Measurements from ENCODE around the gene NR4A2.

The NR4A2 gene

GRCh38 chr2:156332534-156333273, at the start of gene NR4A2:
TSS of gene NR4A2 (minus strand) at chr2:156332721. CDS start at chr2:156330186, 2,535 bp downstream.
- Mint-ChIP-seq H3K27ac (peak within 1 kb of the TSS; percentile 100), H3K36me3 (ENCODE audit: low read depth) (peaks cover 49% of the 10 kb centered on the region), H3K4me1 (ENCODE audit: low read depth) (peaks cover 62% of the 10 kb centered on the region), H3K4me3 (peak within 1 kb of the TSS; percentile 92), H3K9me3 (no peaks in the 10 kb centered on the region), H3K27me3 (peaks cover 19% of the 10 kb centered on the region)

GRCh38 chr2:156380117-156380645, 47.7 kb upstream of the NR4A2 start:
- no peaks in the 10 kb centered on the region for H3K36me3 Mint-ChIP-seq (ENCODE audit: low read depth)
- H3K27me3 Mint-ChIP-seq, result no peaks in the 10 kb centered on the region
- peak overlapping the region; percentile 22 for H3K27ac Mint-ChIP-seq
- H3K9me3 Mint-ChIP-seq, result no peaks in the 10 kb centered on the region
- peak overlapping the region; percentile 11 for H3K4me3 Mint-ChIP-seq
- peaks cover 44% of the 10 kb centered on the region for H3K4me1 Mint-ChIP-seq (ENCODE audit: low read depth)

GRCh38 chr2:156379714-156380113, 47.2 kb upstream of the NR4A2 start:
- Mint-ChIP-seq H3K36me3 (ENCODE audit: low read depth) (no peaks in the 10 kb centered on the region), H3K27ac (peak overlapping the region; percentile 22), H3K9me3 (peaks cover 3% of the 10 kb centered on the region), H3K27me3 (no peaks in the 10 kb centered on the region), H3K4me1 (ENCODE audit: low read depth) (peaks cover 39% of the 10 kb centered on the region), H3K4me3 (no peak overlapping the region)

- no peak overlapping the region for H3K27ac Mint-ChIP-seq
- H3K36me3 Mint-ChIP-seq (ENCODE audit: low read depth), result no peaks in the 10 kb centered on the region
- H3K4me1 Mint-ChIP-seq (ENCODE audit: low read depth), result peaks cover 35% of the 10 kb centered on the region
- no peak overlapping the region for H3K4me3 Mint-ChIP-seq
- no peaks in the 10 kb centered on the region for H3K27me3 Mint-ChIP-seq
- peaks cover 6% of the 10 kb centered on the region for H3K9me3 Mint-ChIP-seq
Measured at GRCh38 chr2:156379071-156379470, 46.5 kb upstream of the NR4A2 start.

- Mint-ChIP-seq H3K36me3 (ENCODE audit: low read depth) (peaks cover 8% of the 10 kb centered on the region), H3K27ac (no peak overlapping the region)
Measured at GRCh38 chr2:156366753-156367152, 34.2 kb upstream of the NR4A2 start.

GRCh38 chr2:156363141-156363540, 30.6 kb upstream of the NR4A2 start:
- Mint-ChIP-seq H3K36me3 (ENCODE audit: low read depth) (peaks cover 8% of the 10 kb centered on the region), H3K27me3 (no peaks in the 10 kb centered on the region), H3K27ac (no peak overlapping the region), H3K9me3 (no peaks in the 10 kb centered on the region), H3K4me3 (no peak overlapping the region), H3K4me1 (ENCODE audit: low read depth) (no peaks in the 10 kb centered on the region)

More at GRCh38 chr2:156366753-156367152, 34.2 kb upstream of the NR4A2 start:
- no peaks in the 10 kb centered on the region for H3K27me3 Mint-ChIP-seq
- H3K4me3 Mint-ChIP-seq, result no peak overlapping the region
- H3K4me1 Mint-ChIP-seq (ENCODE audit: low read depth), result no peaks in the 10 kb centered on the region
- no peaks in the 10 kb centered on the region for H3K9me3 Mint-ChIP-seq

GRCh38 chr2:156356014-156356754, 23.7 kb upstream of the NR4A2 start:
- no peak overlapping the region for H3K27ac Mint-ChIP-seq
- peaks cover 7% of the 10 kb centered on the region for H3K4me1 Mint-ChIP-seq (ENCODE audit: low read depth)
- H3K36me3 Mint-ChIP-seq (ENCODE audit: low read depth), result no peaks in the 10 kb centered on the region
- H3K9me3 Mint-ChIP-seq, result no peaks in the 10 kb centered on the region
- H3K4me3 Mint-ChIP-seq, result no peak overlapping the region
- H3K27me3 Mint-ChIP-seq, result no peaks in the 10 kb centered on the region

GRCh38 chr2:156352911-156353310, 20.4 kb upstream of the NR4A2 start:
- H3K4me3 Mint-ChIP-seq, result no peak overlapping the region
- H3K27ac Mint-ChIP-seq, result no peak overlapping the region
- H3K4me1 Mint-ChIP-seq (ENCODE audit: low read depth), result peaks cover 7% of the 10 kb centered on the region
- H3K27me3 Mint-ChIP-seq, result no peaks in the 10 kb centered on the region
- H3K36me3 Mint-ChIP-seq (ENCODE audit: low read depth), result no peaks in the 10 kb centered on the region
- H3K9me3 Mint-ChIP-seq, result no peaks in the 10 kb centered on the region

GRCh38 chr2:156350374-156351142, 18.0 kb upstream of the NR4A2 start:
- Mint-ChIP-seq H3K27me3 (no peaks in the 10 kb centered on the region), H3K4me3 (no peak overlapping the region), H3K27ac (no peak overlapping the region), H3K9me3 (no peaks in the 10 kb centered on the region), H3K4me1 (ENCODE audit: low read depth) (peaks cover 7% of the 10 kb centered on the region), H3K36me3 (ENCODE audit: low read depth) (no peaks in the 10 kb centered on the region)

- Mint-ChIP-seq H3K27me3 (no peaks in the 10 kb centered on the region), H3K36me3 (ENCODE audit: low read depth) (no peaks in the 10 kb centered on the region), H3K9me3 (no peaks in the 10 kb centered on the region), H3K27ac (no peak overlapping the region), H3K4me1 (ENCODE audit: low read depth) (peaks cover 14% of the 10 kb centered on the region), H3K4me3 (no peak overlapping the region)
Measured at GRCh38 chr2:156349605-156350004, 17.1 kb upstream of the NR4A2 start.

- H3K27ac Mint-ChIP-seq, result no peak overlapping the region
- no peaks in the 10 kb centered on the region for H3K36me3 Mint-ChIP-seq (ENCODE audit: low read depth)
- peaks cover 18% of the 10 kb centered on the region for H3K4me1 Mint-ChIP-seq (ENCODE audit: low read depth)
- H3K4me3 Mint-ChIP-seq, result no peak overlapping the region
- H3K9me3 Mint-ChIP-seq, result no peaks in the 10 kb centered on the region
- H3K27me3 Mint-ChIP-seq, result no peaks in the 10 kb centered on the region
Measured at GRCh38 chr2:156349161-156349560, 16.6 kb upstream of the NR4A2 start.

- Mint-ChIP-seq H3K27ac (no peak overlapping the region), H3K4me1 (ENCODE audit: low read depth) (peaks cover 30% of the 10 kb centered on the region), H3K4me3 (no peak overlapping the region), H3K9me3 (no peaks in the 10 kb centered on the region), H3K27me3 (no peaks in the 10 kb centered on the region), H3K36me3 (ENCODE audit: low read depth) (no peaks in the 10 kb centered on the region)
Measured at GRCh38 chr2:156347431-156347830, 14.9 kb upstream of the NR4A2 start.

GRCh38 chr2:156346731-156347130, 14.2 kb upstream of the NR4A2 start:
- H3K27ac Mint-ChIP-seq, result no peak overlapping the region
- H3K9me3 Mint-ChIP-seq, result no peaks in the 10 kb centered on the region
- no peaks in the 10 kb centered on the region for H3K27me3 Mint-ChIP-seq
- H3K4me3 Mint-ChIP-seq, result no peak overlapping the region
- H3K4me1 Mint-ChIP-seq (ENCODE audit: low read depth), result peaks cover 30% of the 10 kb centered on the region
- no peaks in the 10 kb centered on the region for H3K36me3 Mint-ChIP-seq (ENCODE audit: low read depth)

GRCh38 chr2:156345582-156345981, 13.1 kb upstream of the NR4A2 start:
- H3K4me3 Mint-ChIP-seq, result no peak overlapping the region
- H3K36me3 Mint-ChIP-seq (ENCODE audit: low read depth), result no peaks in the 10 kb centered on the region
- H3K27me3 Mint-ChIP-seq, result no peaks in the 10 kb centered on the region
- H3K9me3 Mint-ChIP-seq, result no peaks in the 10 kb centered on the region
- H3K27ac Mint-ChIP-seq, result peak overlapping the region; percentile 50
- H3K4me1 Mint-ChIP-seq (ENCODE audit: low read depth), result peaks cover 35% of the 10 kb centered on the region

- peaks cover 3% of the 10 kb centered on the region for H3K36me3 Mint-ChIP-seq (ENCODE audit: low read depth)
- no peaks in the 10 kb centered on the region for H3K27me3 Mint-ChIP-seq
- peak overlapping the region; percentile 93 for H3K27ac Mint-ChIP-seq
- H3K4me1 Mint-ChIP-seq (ENCODE audit: low read depth), result peaks cover 52% of the 10 kb centered on the region
- peak overlapping the region; percentile 86 for H3K4me3 Mint-ChIP-seq
- H3K9me3 Mint-ChIP-seq, result no peaks in the 10 kb centered on the region
Measured at GRCh38 chr2:156343940-156344301, 11.4 kb upstream of the NR4A2 start.
